Liver (tissue), 9 donors: ENCODE results near the gene CGB3. TPM values are rescaled to one million over a fixed set of nuclear protein-coding genes. Genes with fewer than 3 reads are reported as not detected.
"Not testable (repeated sequence)": the region's sequence is repeated elsewhere in the genome, so short reads cannot be mapped to it uniquely, and the experiment has no call there.

Experiments
- DNase-seq: peaks from one replicate; pipeline ENCODE4 v3.0.0-alpha.2; 2017; ENCODE audit warnings: low spot score
- H3K27ac ChIP-seq, 2 donors: one replicate each; pipeline ENCODE4 v1.7.0; 2013; ENCODE audit warnings: inconsistent platforms in 2 of 2, low read length in 2 of 2, control low read depth in 1 of 2, low read depth in 1 of 2, mild to moderate bottlenecking in 1 of 2
- H3K27me3 ChIP-seq, 4 donors: one replicate each; pipeline versions ENCODE4 v1.6.1 to v1.7.0; 2013; ENCODE audit warnings: low read length in 3 of 4, inconsistent platforms in 1 of 4, mild to moderate bottlenecking in 1 of 4, moderate library complexity in 1 of 4; ENCODE audit not compliant: control insufficient read depth in 4 of 4, insufficient read depth in 4 of 4
- H3K36me3 ChIP-seq, 4 donors: one replicate each; pipeline versions ENCODE4 v1.6.1 to v1.7.0; 2013; ENCODE audit warnings: low read length in 3 of 4, mild to moderate bottlenecking in 3 of 4, low read depth in 1 of 4, moderate library complexity in 1 of 4; ENCODE audit not compliant: control insufficient read depth in 4 of 4, insufficient read depth in 3 of 4
- H3K4me1 ChIP-seq, 4 donors: one replicate each; pipeline versions ENCODE4 v1.6.1 to v1.7.0; 2013; ENCODE audit warnings: low read length in 3 of 4, mild to moderate bottlenecking in 3 of 4, moderate library complexity in 1 of 4; ENCODE audit not compliant: control insufficient read depth in 4 of 4, insufficient read depth in 4 of 4
- H3K4me3 ChIP-seq, 3 donors: one replicate each; pipeline versions ENCODE4 v1.6.1 to v1.7.0; 2013; ENCODE audit warnings: low read length in 3 of 3, control low read depth in 1 of 3, low read depth in 1 of 3, mild to moderate bottlenecking in 1 of 3
- H3K9ac ChIP-seq, 2 donors: one replicate each; pipeline ENCODE4 v1.7.0; 2013; ENCODE audit warnings: low read length in 2 of 2, mild to moderate bottlenecking in 2 of 2, moderate library complexity in 2 of 2, control low read depth in 1 of 2, low read depth in 1 of 2
- H3K9me3 ChIP-seq, 4 donors: one replicate each; pipeline versions ENCODE4 v1.6.1 to v1.7.0; 2013; ENCODE audit warnings: low read length in 3 of 4; ENCODE audit not compliant: control insufficient read depth in 4 of 4
- WGBS: extraction: QIAGEN DNeasy Blood & Tissue Kit; methylation state at CpG from one replicate; pipeline ENCODE4 v1.1.7; 2013; 5-methylcytosine and 5-hydroxymethylcytosine counted together
- polyA plus RNA-seq, 2 donors: library from polyadenylated mRNA; stranded (reverse) in 1 of 2; unstranded in 1 of 2; fragments of 200-250 nt in 1 of 2; fragments of >200 nt in 1 of 2; fragmentation: Nextera tagmentation in 1 of 2; extraction: Ambion mirVana in 1 of 2; gene quantifications; one replicate each; pipeline versions ENCODE4 v1.2.1 to v1.2.3, GENCODE V29; 2013 to 2015
- total RNA-seq, 2 donors: library from RNA; depleted of rRNA; stranded (reverse); fragments of >200 nt; gene quantifications; one replicate each; pipeline ENCODE4 v1.2.3, GENCODE V29; 2014
- donor health status: healthy.
- donor health status: healthy.
- donor health status: healthy.
- donor health status: healthy.
- donor health status: healthy.

The CGB3 gene
- total and polyA plus RNA-seq, 4 donors, result not detected

- H3K9ac ChIP-seq, H3K36me3 ChIP-seq, H3K4me1 ChIP-seq, H3K27me3 ChIP-seq, H3K4me3 ChIP-seq, DNase-seq, H3K9me3 ChIP-seq, H3K27ac ChIP-seq: not testable (repeated sequence)
- WGBS, result 33% methylated on average over 28 of the region's 28 CpGs
Measured at GRCh38 chr19:49031642-49032301, 7.6 kb upstream of the CGB3 start, which contains the start of gene CGB2. Gene CGB2, plus strand, starts transcription at chr19:49031890. Its CDS starts 206 bp downstream, at chr19:49032096.

GRCh38 chr19:49030323-49030722 is 6.2 kb upstream of the CGB3 start:
- H3K27ac ChIP-seq, DNase-seq, H3K27me3 ChIP-seq, H3K4me1 ChIP-seq, H3K36me3 ChIP-seq, H3K9me3 ChIP-seq, H3K4me3 ChIP-seq, H3K9ac ChIP-seq: not testable (repeated sequence)
- WGBS, result 89% methylated on average over 6 of the region's 8 CpGs

GRCh38 chr19:49029749-49030148 is 5.6 kb upstream of the CGB3 start:
- DNase-seq, result not testable (repeated sequence)

GRCh38 chr19:49028686-49029085 is 4.6 kb upstream of the CGB3 start:
- not testable (repeated sequence) for H3K9me3 ChIP-seq, H3K27ac ChIP-seq, DNase-seq, H3K4me1 ChIP-seq, H3K9ac ChIP-seq, H3K4me3 ChIP-seq, H3K27me3 ChIP-seq, H3K36me3 ChIP-seq
- WGBS, result 79% methylated on average over 9 of the region's 9 CpGs

More at GRCh38 chr19:49029749-49030148, 5.6 kb upstream of the CGB3 start:
- not testable (repeated sequence) for H3K36me3 ChIP-seq, H3K9me3 ChIP-seq, H3K4me1 ChIP-seq, H3K4me3 ChIP-seq, H3K9ac ChIP-seq, H3K27ac ChIP-seq, H3K27me3 ChIP-seq
- WGBS, result 90% methylated on average over 14 of the region's 14 CpGs

GRCh38 chr19:49025599-49025998 is 1.5 kb upstream of the CGB3 start:
- H3K9me3 ChIP-seq, H3K27me3 ChIP-seq, H3K9ac ChIP-seq, H3K4me1 ChIP-seq, H3K4me3 ChIP-seq, H3K27ac ChIP-seq, DNase-seq, H3K36me3 ChIP-seq: not testable (repeated sequence)
- WGBS, result 88% methylated on average over 23 of the region's 23 CpGs

GRCh38 chr19:49025088-49025487 is 955 bp upstream of the CGB3 start:
- H3K4me3 ChIP-seq, H3K4me1 ChIP-seq, H3K9ac ChIP-seq, H3K27me3 ChIP-seq, H3K9me3 ChIP-seq, DNase-seq, H3K27ac ChIP-seq, H3K36me3 ChIP-seq: not testable (repeated sequence)
- 84% methylated on average over 4 of the region's 6 CpGs for WGBS
